DMS79 (cell line): ENCODE data around the gene CYSLTR2.

Experiments used
- DNase-seq: peaks from one replicate; lab custom pipeline; 2025; lab: John Stamatoyannopoulos, UW

The CYSLTR2 gene

GRCh38 chr13:48653472-48653939, at the start of gene CYSLTR2:
TSS of gene CYSLTR2 (plus strand) at chr13:48653929. CDS start at chr13:48706818, 52,889 bp downstream.
- DNase-seq = peak; percentile 21

- no peak for DNase-seq
Observed at GRCh38 chr13:48615049-48615448, 38.7 kb upstream of the CYSLTR2 start.

GRCh38 chr13:48618937-48619336, 34.8 kb upstream of the CYSLTR2 start:
- no peak for DNase-seq

GRCh38 chr13:48621056-48621455, 32.7 kb upstream of the CYSLTR2 start:
- no peak for DNase-seq

GRCh38 chr13:48624016-48624415, 29.7 kb upstream of the CYSLTR2 start:
- DNase-seq = no peak

- DNase-seq = no peak
Observed at GRCh38 chr13:48624858-48625257, 28.9 kb upstream of the CYSLTR2 start.

GRCh38 chr13:48625413-48626076, 28.2 kb upstream of the CYSLTR2 start:
- no peak for DNase-seq

GRCh38 chr13:48626077-48626449, 27.7 kb upstream of the CYSLTR2 start:
- DNase-seq = no peak

- no peak for DNase-seq
Observed at GRCh38 chr13:48626726-48627451, 26.8 kb upstream of the CYSLTR2 start.

GRCh38 chr13:48629277-48629676, 24.5 kb upstream of the CYSLTR2 start:
- DNase-seq = no peak

GRCh38 chr13:48630291-48630690, 23.4 kb upstream of the CYSLTR2 start:
- no peak for DNase-seq

- DNase-seq = no peak
Observed at GRCh38 chr13:48630773-48631172, 23.0 kb upstream of the CYSLTR2 start.

- DNase-seq = no peak
Observed at GRCh38 chr13:48631441-48631840, 22.3 kb upstream of the CYSLTR2 start.

GRCh38 chr13:48633700-48634099, 20.0 kb upstream of the CYSLTR2 start:
- DNase-seq = no peak

GRCh38 chr13:48634636-48635035, 19.1 kb upstream of the CYSLTR2 start:
- DNase-seq = no peak

- DNase-seq = no peak
Observed at GRCh38 chr13:48635478-48635877, 18.3 kb upstream of the CYSLTR2 start.

- no peak for DNase-seq
Observed at GRCh38 chr13:48636550-48636949, 17.2 kb upstream of the CYSLTR2 start.

GRCh38 chr13:48637601-48638000, 16.1 kb upstream of the CYSLTR2 start:
- no peak for DNase-seq

GRCh38 chr13:48640767-48641166, 13.0 kb upstream of the CYSLTR2 start:
- DNase-seq = no peak

GRCh38 chr13:48641404-48641803, 12.3 kb upstream of the CYSLTR2 start:
- DNase-seq = no peak

GRCh38 chr13:48642061-48642460, 11.7 kb upstream of the CYSLTR2 start:
- DNase-seq = no peak

- DNase-seq = no peak
Observed at GRCh38 chr13:48643159-48643558, 10.6 kb upstream of the CYSLTR2 start.

- DNase-seq = no peak
Observed at GRCh38 chr13:48644141-48644540, 9.6 kb upstream of the CYSLTR2 start.

GRCh38 chr13:48644951-48645350, 8.8 kb upstream of the CYSLTR2 start:
- peak; percentile 81 for DNase-seq
